Measurements from ENCODE around the gene PDCD2L. TPM values are rescaled to one million over a fixed set of nuclear protein-coding genes. Genes with fewer than 3 reads are reported as not detected.

The PDCD2L gene
- total and polyA plus RNA-seq, 9 of the 15 experiments (the other 6 are each of a cell fraction or from before 2014, with no cell fraction given): 12.1 to 68.5 (median 56.3) TPM

- ATAC-seq (peak; percentile 76), FAIRE-seq (peak; percentile 79), DNase-seq (ENCODE audit: extremely low read depth in 1 of 4, low spot score in 3 of 4) (peak; percentile 59 to 76 (median 66))
- Histone ChIP-seq H3K27ac (ENCODE audit: extremely low read depth, low read depth, low read length) (no peak overlapping the region; the same call in 2 of the 3 replicates), H3K4me1 (replicated peaks in 1 of 2; ENCODE audit: control insufficient read depth in 2 of 2, insufficient read depth in 2 of 2, low read length in 2 of 2) (peaks cover 3 to 16% of the 10 kb centered on the region in 2 experiments; a peak in 4 of 5 replicates), H3K4me2 (ENCODE audit: insufficient read depth, low read length) (peak overlapping the region; percentile 93), H3K9me3 (replicated peaks; ENCODE audit: control insufficient read depth, insufficient read depth, low read depth, low read length) (no peaks in the 10 kb centered on the region), H3K9me1 (ENCODE audit: control insufficient read depth, insufficient read depth, low read length) (no peaks in the 10 kb centered on the region), H3K9ac (ENCODE audit: insufficient read depth in 1 of 2, low read depth in 2 of 2, low read length in 2 of 2) (peak overlapping the region; percentile 23 to 85; a peak in 3 of 4 replicates), H4K20me1 (replicated peaks; ENCODE audit: control insufficient read depth, insufficient read depth, low read length) (peaks cover 33% of the 10 kb centered on the region), H3K4me3 (peak overlapping the region; percentile 97; the same call in 1 of the 2 replicates), H2AFZ (ENCODE audit: low read depth, low read length) (no peak overlapping the region), H3K79me2 (ENCODE audit: control insufficient read depth, insufficient read depth, low read length) (peaks cover 82% of the 10 kb centered on the region), H3K36me3 (ENCODE audit: control insufficient read depth, insufficient read depth, low read length) (peaks cover 72% of the 10 kb centered on the region), H3K27me3 (ENCODE audit: control insufficient read depth in 2 of 2, insufficient read depth in 2 of 2, low read length in 2 of 2) (no peaks in the 10 kb centered on the region)
- ChIA-PET POLR2A (interaction anchor here (0.6 to 1.7 kb wide), 5 partner anchors 11 to 72 kb away, joined by 3 read pairs; no protein-coding TSS in a partner anchor), CTCF (ENCODE audit: low intra/inter-chr PET ratio) (interaction anchor here (1.0 kb wide), 1 partner anchor 71 kb away, joined by 3 read pairs; no protein-coding TSS in a partner anchor)
- intact Hi-C loops (cut with micrococcal nuclease) (loop anchor here (1.0 kb wide), 1 partner anchor 85 kb away; no protein-coding TSS in a partner anchor), in situ Hi-C loops (cut with MboI) (no loop called here)
- 38% methylated on average over 6 of the region's 6 CpGs for WGBS (ENCODE audit: insufficient coverage, low coverage, missing lambda C conversion rate)
- no TSS peak for BruUV-seq (replicated peaks)
- TF ChIP-seq PRPF4 (IDR thresholded peaks at IDR 0.05; ENCODE audit: insufficient read depth, low read depth, low read length, poor library complexity, severe bottlenecking) (no peak), ESRRB (CRISPR knock-in tag; IDR thresholded peaks at IDR 0.05; ENCODE audit: borderline replicate concordance) (no peak), ZNF12 (CRISPR knock-in tag; IDR thresholded peaks at IDR 0.05) (no peak), MECOM (CRISPR knock-in tag; IDR thresholded peaks at IDR 0.05) (no peak), ETV6 (IDR thresholded peaks at IDR 0.05; ENCODE audit: borderline replicate concordance in 1 of 2, low read depth in 2 of 2, low read length in 1 of 2) (no peak), ETV6 (CRISPR knock-in tag; IDR thresholded peaks at IDR 0.05; ENCODE audit: borderline replicate concordance) (no peak), NR2F6 (CRISPR knock-in tag; IDR thresholded peaks at IDR 0.05) (no peak), RCOR1 (IDR thresholded peaks at IDR 0.05; ENCODE audit: borderline replicate concordance in 1 of 2, low read depth in 2 of 2, low read length in 2 of 2) (0 out of 4 replicates have a peak, but pooled peaks of 1 of the 2 experiments have one; percentile 14), MTA1 (IDR thresholded peaks at IDR 0.05; ENCODE audit: borderline replicate concordance) (no peak), BRCA1 (IDR thresholded peaks at IDR 0.05) (no peak), BRCA1 (CRISPR knock-in tag; IDR thresholded peaks at IDR 0.05) (no peak), ZNF174 (CRISPR knock-in tag; IDR thresholded peaks at IDR 0.05) (no peak)
These were observed 26.8 kb downstream of the PDCD2L start for GRCh38 chr19:34430738-34431625.

Measured in K562 (cell line).